Panc1 (cell line): ENCODE measurements around the gene INAVA. TPM values are rescaled to one million over a fixed set of nuclear protein-coding genes. Genes with fewer than 3 reads are reported as not detected.
"Not testable (repeated sequence)": the region's sequence is repeated elsewhere in the genome, so short reads cannot be mapped to it uniquely, and the experiment has no call there.

Experiments
- ATAC-seq: fragments of 200-7000 bp; cut with Tn5 transposase; 2 replicates; pipeline ENCODE4 v1.9.1; 2020; ENCODE audit warnings: mild to moderate bottlenecking, moderate library complexity
- BruUV-seq: library from RNA; stranded (reverse); fragments of 400-500 nt; replicated peaks from 2 replicates; lab custom pipeline; 2021; lab: Mats Ljungman, UMichigan
- CTCF ChIA-PET: fragments of 300-600 bp; sonication (Branson Sonifier 250); formaldehyde crosslinking; loops from one replicate; lab custom pipeline; 2022; ENCODE audit warnings: antibody characterized with exemption; lab: Charles Lee
- POLR2A ChIA-PET: fragments of 300-600 bp; sonication (Branson Sonifier 250); formaldehyde crosslinking; loops from one replicate; lab custom pipeline; 2022; ENCODE audit warnings: antibody characterized with exemption; lab: Charles Lee
- DNase-seq: peaks from one replicate; pipeline ENCODE4 v3.0.0-alpha.2; 2010; ENCODE audit warnings: low read depth, low spot score
- H3K27ac ChIP-seq: 2 replicates; pipeline ENCODE4 v1.5.1; 2011; ENCODE audit warnings: mild to moderate bottlenecking, low read length, inconsistent platforms
- H3K27me3 ChIP-seq: fragments of 200-500 bp; sonication (Bioruptor generic); 2 replicates; pipeline ENCODE4 v1.6.0; 2014; ENCODE audit warnings: low read length, inconsistent platforms; ENCODE audit not compliant: control insufficient read depth, insufficient read depth
- H3K36me3 ChIP-seq: fragments of 200-500 bp; sonication (Bioruptor generic); 2 replicates; pipeline ENCODE4 v1.5.1; 2014; ENCODE audit warnings: inconsistent platforms, mild to moderate bottlenecking, low read length, moderate library complexity; ENCODE audit not compliant: control insufficient read depth, insufficient read depth
- H3K4me1 ChIP-seq: 2 replicates; pipeline ENCODE4 v1.5.1; 2011; ENCODE audit warnings: inconsistent platforms, mild to moderate bottlenecking, low read length, moderate library complexity; ENCODE audit not compliant: control insufficient read depth, insufficient read depth
- H3K4me3 ChIP-seq, 2 experiments: 2 replicates each; pipeline ENCODE4 v1.5.1; 2011 to 2012; ENCODE audit warnings: low read depth in 2 of 2, low read length in 2 of 2, mild to moderate bottlenecking in 2 of 2, inconsistent platforms in 1 of 2, moderate library complexity in 1 of 2
- H3K9me3 ChIP-seq: fragments of 200-500 bp; sonication (Bioruptor generic); 2 replicates; pipeline ENCODE4 v1.5.1; 2014; ENCODE audit warnings: low read depth, mild to moderate bottlenecking, inconsistent platforms, low read length, moderate library complexity; ENCODE audit not compliant: control insufficient read depth, insufficient read depth
- CTCF ChIP-seq: fragments of 450-650 bp; IDR thresholded peaks from 2 replicates; pipeline ENCODE4 v1.5.1; 2017; ENCODE audit warnings: mild to moderate bottlenecking
- POLR2AphosphoS5 ChIP-seq: IDR thresholded peaks from 2 replicates; pipeline ENCODE4 v1.6.1; 2012; ENCODE audit warnings: mild to moderate bottlenecking, low read depth, low read length, moderate library complexity
- REST ChIP-seq, 2 experiments: IDR thresholded peaks; 2 replicates each; pipeline ENCODE4 v1.6.1; 2011 to 2012; ENCODE audit warnings: low read depth in 2 of 2, control low read depth in 1 of 2, low read length in 1 of 2, mild to moderate bottlenecking in 1 of 2, moderate library complexity in 1 of 2; ENCODE audit not compliant: insufficient read depth in 1 of 2
- SIN3A ChIP-seq: IDR thresholded peaks from 2 replicates; pipeline ENCODE4 v1.6.1; 2012; ENCODE audit warnings: low read depth, mild to moderate bottlenecking, low read length, moderate library complexity, borderline replicate concordance; ENCODE audit not compliant: insufficient read depth
- TCF7L2 ChIP-seq: IDR thresholded peaks from 2 replicates; pipeline ENCODE4 v1.6.1; 2011; ENCODE audit warnings: mild to moderate bottlenecking, low read depth, low read length, inconsistent platforms
- in situ Hi-C: cut with HindIII; loops from 2 replicates; pipeline ENCODE4 v1.10.0; 2016; ENCODE audit warnings: low sequenced_read_pairs, low pct_unique_long_range_greater_than_20kb
- intact Hi-C: fragments of 100-400 bp; cut with micrococcal nuclease; formaldehyde crosslinking; loops from one replicate; pipeline ENCODE4 v1.10.0; 2022; ENCODE audit not compliant: unreplicated experiment
- total RNA-seq: library from RNA; stranded (reverse); gene quantifications from one replicate; pipeline ENCODE4 v1.2.1, GENCODE V29; 2021; ENCODE audit not compliant: unreplicated experiment

INAVA gene
- total RNA-seq, 1 experiment from 2014 or later = 3.6 TPM

- ATAC-seq (no peak), DNase-seq (no peak)
- Histone ChIP-seq H3K9me3 (no peaks in the 10 kb centered on the region), H3K27ac (no peak overlapping the region), H3K4me1 (no peaks in the 10 kb centered on the region), H3K27me3 (no peaks in the 10 kb centered on the region), H3K36me3 (no peaks in the 10 kb centered on the region), H3K4me3 (no peak overlapping the region)
- no TSS peak for BruUV-seq
- in situ Hi-C loops (no loop called here), intact Hi-C loops (no loop called here)
- ChIA-PET CTCF (no interaction called here), POLR2A (no interaction called here)
- TF ChIP-seq CTCF (no peak), TCF7L2 (no peak)
Observed at GRCh38 chr1:200929530-200930278, 35.0 kb downstream of the INAVA start.

- ATAC-seq, H3K27ac ChIP-seq: not testable (repeated sequence)
Observed at GRCh38 chr1:200930285-200930684, 35.6 kb downstream of the INAVA start.

GRCh38 chr1:200931776-200932175, 37.1 kb downstream of the INAVA start:
- Histone ChIP-seq H3K4me3 (no peak overlapping the region), H3K27me3 (no peaks in the 10 kb centered on the region), H3K4me1 (no peaks in the 10 kb centered on the region), H3K27ac (no peak overlapping the region), H3K9me3 (no peaks in the 10 kb centered on the region), H3K36me3 (no peaks in the 10 kb centered on the region)
- DNase-seq = no peak
- no peak for TF ChIP-seq TCF7L2
- TF ChIP-seq SIN3A = no peak
- TF ChIP-seq CTCF = no peak
- TF ChIP-seq REST (IDR thresholded peaks at IDR 0.05; ENCODE audit: insufficient read depth in 1 of 2, low read depth in 2 of 2, low read length in 1 of 2) = no peak
- TF ChIP-seq POLR2AphosphoS5 = no peak
- POLR2A ChIA-PET = no interaction called here
- ATAC-seq = no peak
- CTCF ChIA-PET = no interaction called here
- in situ Hi-C loops (no loop called here), intact Hi-C loops (no loop called here)
- no TSS peak for BruUV-seq

More at GRCh38 chr1:200930285-200930684, 35.6 kb downstream of the INAVA start:
- DNase-seq, H3K27me3 ChIP-seq, H3K4me3 ChIP-seq, in situ Hi-C loops, H3K36me3 ChIP-seq, H3K4me1 ChIP-seq, CTCF ChIA-PET, BruUV-seq, H3K9me3 ChIP-seq, POLR2A ChIA-PET, intact Hi-C loops: not testable (repeated sequence)
